ENCODE results near the gene DTL.

The DTL gene

GRCh38 chr1:212035835-212036605, 472 bp downstream of the DTL start:
- DNase-seq (ENCODE audit: low spot score): no peak

GRCh38 chr1:212037900-212038299, 2.4 kb downstream of the DTL start:
- no peak for DNase-seq (ENCODE audit: low spot score)

GRCh38 chr1:212039622-212040021, 4.1 kb downstream of the DTL start:
- no peak for DNase-seq (ENCODE audit: low spot score)

GRCh38 chr1:212040629-212041412, 5.3 kb downstream of the DTL start:
- no peak for DNase-seq (ENCODE audit: low spot score)

GRCh38 chr1:212042436-212042835, 6.9 kb downstream of the DTL start:
- DNase-seq (ENCODE audit: low spot score): no peak

- no peak for DNase-seq (ENCODE audit: low spot score)
These were observed 9.3 kb downstream of the DTL start for GRCh38 chr1:212044851-212045250.

- DNase-seq (ENCODE audit: low spot score): no peak
These were observed 10.4 kb downstream of the DTL start for GRCh38 chr1:212045981-212046380.

- DNase-seq (ENCODE audit: low spot score): no peak
These were observed 18.4 kb downstream of the DTL start for GRCh38 chr1:212053993-212054392.

GRCh38 chr1:212055333-212055732, 19.8 kb downstream of the DTL start:
- DNase-seq (ENCODE audit: low spot score): no peak

- no peak for DNase-seq (ENCODE audit: low spot score)
These were observed 25.3 kb downstream of the DTL start for GRCh38 chr1:212060632-212061472.

- DNase-seq (ENCODE audit: low spot score): no peak
These were observed 27.4 kb downstream of the DTL start for GRCh38 chr1:212062832-212063438.

- no peak for DNase-seq (ENCODE audit: low spot score)
These were observed 32.2 kb downstream of the DTL start for GRCh38 chr1:212067787-212068186.

GRCh38 chr1:212070720-212071302, 35.3 kb downstream of the DTL start:
- DNase-seq (ENCODE audit: low spot score): no peak

GRCh38 chr1:212072047-212072446, 36.5 kb downstream of the DTL start:
- DNase-seq (ENCODE audit: low spot score): no peak

GRCh38 chr1:212073490-212073889, 37.9 kb downstream of the DTL start:
- no peak for DNase-seq (ENCODE audit: low spot score)

- DNase-seq (ENCODE audit: low spot score): no peak
These were observed 38.8 kb downstream of the DTL start for GRCh38 chr1:212074313-212074712.

- no peak for DNase-seq (ENCODE audit: low spot score)
These were observed 39.3 kb downstream of the DTL start for GRCh38 chr1:212074856-212075255.

- no peak for DNase-seq (ENCODE audit: low spot score)
These were observed 41.5 kb downstream of the DTL start for GRCh38 chr1:212077028-212077427.

GRCh38 chr1:212078826-212079225, 43.3 kb downstream of the DTL start:
- no peak for DNase-seq (ENCODE audit: low spot score)

GRCh38 chr1:212082765-212083406, 47.3 kb downstream of the DTL start:
- DNase-seq (ENCODE audit: low spot score): no peak

GRCh38 chr1:212089560-212090163, 54.1 kb downstream of the DTL start:
- no peak for DNase-seq (ENCODE audit: low spot score)
